HG03060 (cell line): ENCODE data around the gene PRPH.
"Not testable (repeated sequence)": the region's sequence is repeated elsewhere in the genome, so short reads cannot be mapped to it uniquely, and the experiment has no call there.

Source experiments
- ATAC-seq: cut with Tn5 transposase; IDR thresholded peaks from one replicate; pipeline ENCODE4 v1.9.1; 2021; ENCODE audit warnings: low read depth, moderate number of reproducible peaks; ENCODE audit not compliant: unreplicated experiment

PRPH gene

DNA sequence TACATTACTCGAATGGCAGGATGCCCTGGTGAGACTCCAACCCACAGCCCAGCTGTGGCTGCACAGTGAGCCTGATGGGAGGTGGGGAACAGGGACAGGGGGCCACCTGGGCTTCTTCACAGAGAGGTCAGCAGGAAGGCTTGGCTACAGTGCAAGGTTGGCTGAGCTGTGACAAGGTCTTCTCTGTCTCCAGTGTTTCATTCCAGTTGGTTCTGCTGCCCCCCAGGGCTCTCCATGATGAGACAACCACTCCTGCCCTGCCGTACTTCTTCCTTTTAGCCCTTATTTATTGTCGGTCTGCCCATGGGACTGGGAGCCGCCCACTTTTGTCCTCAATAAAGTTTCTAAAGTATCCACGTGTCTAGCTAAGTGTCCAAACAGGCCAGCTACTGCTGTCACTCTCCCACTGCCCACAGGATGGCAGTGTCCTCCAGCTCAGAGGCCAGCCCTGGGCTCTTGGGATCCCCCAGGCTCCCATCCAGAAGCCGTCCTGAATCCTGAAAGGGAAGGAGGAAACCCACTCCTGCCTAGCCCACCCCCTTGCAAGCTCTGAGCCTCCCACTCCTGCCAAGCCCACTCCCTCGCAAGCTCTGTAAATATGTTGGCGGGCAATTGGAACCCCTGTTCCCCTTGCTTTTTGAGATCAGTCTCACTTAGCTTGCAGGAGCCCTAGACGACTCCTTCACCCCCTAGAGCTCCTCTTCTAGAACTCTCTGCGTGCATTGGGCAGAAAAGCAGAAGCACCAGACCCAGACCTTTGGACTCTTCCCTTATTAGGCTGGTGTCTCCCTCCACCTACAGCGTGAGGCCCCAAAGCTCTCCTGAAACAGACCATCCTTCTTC is 36.7 kb downstream of the PRPH start:
- ATAC-seq, result no peak

GRCh38 chr12:49332441-49332861 is 37.5 kb downstream of the PRPH start:
- no peak for ATAC-seq

- ATAC-seq, result no peak
These were observed 38.0 kb downstream of the PRPH start for GRCh38 chr12:49332891-49333371.

DNA sequence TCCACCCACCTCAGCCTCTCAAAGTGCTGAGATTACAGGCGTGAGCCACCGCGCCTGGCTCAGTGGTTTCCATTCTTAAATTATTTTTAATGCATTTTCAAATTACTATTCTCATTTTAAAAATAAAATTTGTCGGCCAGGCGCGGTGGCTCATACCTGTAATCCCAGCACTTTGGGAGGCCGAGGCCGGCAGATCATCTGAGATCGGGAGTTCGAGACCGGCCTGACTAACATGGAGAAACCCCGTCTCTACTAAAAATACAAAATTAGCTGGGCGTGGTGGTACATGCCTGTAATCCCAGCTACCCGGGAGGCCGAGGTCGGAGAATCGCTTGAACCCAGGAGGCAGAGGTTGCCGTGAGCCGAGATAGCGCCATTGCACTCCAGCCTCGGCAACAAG is 38.8 kb downstream of the PRPH start:
- not testable (repeated sequence) for ATAC-seq

- no peak for ATAC-seq
These were observed 39.3 kb downstream of the PRPH start for GRCh38 chr12:49334226-49334625.

DNA sequence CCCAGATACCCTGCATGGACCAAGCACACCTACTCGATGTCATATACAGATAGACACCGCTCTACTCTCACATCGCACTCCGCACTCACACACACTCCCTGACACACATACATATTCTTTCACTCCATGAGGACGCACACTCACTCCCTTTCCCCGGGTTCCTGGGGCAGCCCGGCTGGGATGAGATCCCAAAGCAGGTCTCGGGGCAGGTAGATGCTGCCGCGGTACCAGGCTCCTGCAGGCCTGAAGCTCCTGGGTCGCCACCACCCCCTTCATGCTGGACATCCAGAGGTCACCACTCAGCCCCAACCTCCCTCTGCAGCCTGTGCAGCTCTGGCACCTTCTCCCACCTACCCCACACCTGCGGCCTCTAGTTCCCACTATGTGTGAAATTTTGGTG is 39.7 kb downstream of the PRPH start:
- no peak for ATAC-seq

- ATAC-seq, result no peak
These were observed 40.4 kb downstream of the PRPH start for GRCh38 chr12:49335118-49335954.

GRCh38 chr12:49335955-49336644 is 41.2 kb downstream of the PRPH start:
- ATAC-seq, result no peak

GRCh38 chr12:49336645-49337584 is 42.0 kb downstream of the PRPH start, which contains the start of gene C1QL4:
Gene C1QL4, minus strand, starts transcription at chr12:49337188. Its CDS starts 711 bp downstream, at chr12:49336477.
- no peak for ATAC-seq

- ATAC-seq, result no peak
These were observed 44.0 kb downstream of the PRPH start for GRCh38 chr12:49338830-49339463.

DNA sequence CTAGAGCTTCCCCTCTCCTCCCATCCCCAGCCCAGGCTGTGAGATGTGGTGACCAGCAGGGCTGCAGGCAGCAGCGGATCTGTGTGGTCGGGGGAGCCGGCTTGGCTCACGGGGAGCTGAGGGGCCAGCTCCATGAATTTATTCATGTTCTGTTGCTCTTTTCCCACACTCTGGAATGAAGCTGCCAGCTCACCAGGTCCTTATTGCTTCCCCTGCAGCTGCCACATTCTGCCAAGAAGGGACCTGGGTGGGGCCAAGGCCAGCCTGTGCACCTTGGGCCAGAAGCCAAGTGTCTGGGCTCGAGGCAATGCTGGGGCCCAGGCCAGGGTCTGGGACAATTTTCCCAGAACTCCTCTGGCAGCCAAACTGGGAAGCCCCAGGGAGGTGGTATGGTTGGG is 44.5 kb downstream of the PRPH start:
- no peak for ATAC-seq

DNA sequence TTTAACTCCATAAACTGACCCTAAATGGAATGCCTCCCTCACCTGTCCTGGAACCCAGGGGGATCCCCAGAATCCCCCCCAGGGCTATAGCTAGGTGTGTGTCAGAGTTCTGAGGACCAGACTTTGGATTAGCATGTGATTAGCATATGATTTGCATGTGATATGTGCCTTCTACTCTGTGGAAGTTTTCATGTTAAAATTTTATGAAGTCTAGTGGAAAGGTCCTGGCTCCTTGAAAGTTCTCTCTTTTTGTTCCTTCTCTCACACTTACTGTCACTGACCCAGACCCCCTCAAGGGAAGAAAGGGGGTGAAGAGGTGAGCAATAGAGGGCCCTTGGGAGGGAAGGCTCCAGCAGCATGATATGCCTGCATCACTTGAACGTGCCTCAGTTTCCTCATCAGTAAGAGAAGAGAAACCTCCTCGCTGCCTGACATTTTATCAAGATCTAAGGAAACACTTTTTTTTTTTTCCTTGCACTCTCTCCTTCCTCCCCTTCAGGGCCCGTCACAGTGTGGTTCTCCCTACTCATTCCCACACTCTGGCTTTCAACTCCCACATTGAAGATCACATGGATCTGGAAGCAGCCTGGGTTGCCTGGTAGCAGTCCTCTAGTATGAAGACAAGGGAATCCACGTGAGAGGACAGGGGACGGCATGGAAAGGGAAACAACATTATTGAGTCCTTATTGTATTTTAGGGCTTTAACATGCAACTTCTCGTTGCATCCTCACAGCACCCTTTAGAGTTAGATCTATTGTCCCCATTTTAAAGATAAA is 45.3 kb downstream of the PRPH start:
- ATAC-seq, result no peak

- no peak for ATAC-seq
These were observed 46.2 kb downstream of the PRPH start for GRCh38 chr12:49340971-49341776.

GRCh38 chr12:49341777-49342065 is 46.8 kb downstream of the PRPH start:
- ATAC-seq, result no peak

DNA sequence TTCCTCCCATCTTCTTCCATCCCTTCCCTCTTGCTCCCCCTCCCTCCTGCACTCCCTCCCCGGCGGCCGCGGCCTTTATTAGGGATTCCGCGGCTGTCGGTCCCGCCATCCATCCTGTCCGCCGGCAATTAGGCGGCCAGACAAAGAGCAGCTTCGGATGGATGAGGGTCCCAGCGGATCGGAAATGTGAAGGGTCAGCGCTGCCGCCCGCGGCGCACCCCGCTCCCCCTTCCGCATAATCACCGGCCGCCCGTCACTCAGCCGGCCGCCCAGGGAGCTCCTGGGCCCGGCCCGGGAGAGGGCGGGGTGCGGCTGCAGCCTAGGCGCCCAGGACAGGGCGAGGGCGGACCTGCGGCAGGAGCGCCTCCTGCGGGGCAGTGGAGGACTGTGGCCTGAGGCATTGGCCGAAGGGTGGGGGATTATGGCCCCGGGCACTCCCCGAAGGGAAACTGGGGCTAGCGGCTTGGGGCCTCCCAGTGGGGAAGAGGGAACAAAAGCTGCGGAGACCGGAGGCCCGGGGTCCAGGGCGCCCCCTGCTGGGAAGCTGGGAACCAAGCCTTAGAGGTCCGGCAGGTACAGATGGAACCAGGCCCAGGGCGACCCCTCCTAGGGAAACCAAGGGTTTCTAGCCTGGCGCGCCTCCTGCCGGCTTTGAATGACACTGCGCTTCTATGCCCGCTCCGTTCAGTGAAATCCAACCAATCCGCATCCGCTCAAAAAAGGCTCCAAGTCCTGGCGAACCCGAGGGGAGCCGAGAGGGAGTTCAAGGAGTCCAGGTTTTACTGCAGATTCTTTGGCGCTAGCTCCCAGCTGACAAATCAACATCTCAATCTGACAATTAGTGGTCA is 47.3 kb downstream of the PRPH start:
- ATAC-seq, result no peak

GRCh38 chr12:49342914-49343731 is 48.2 kb downstream of the PRPH start:
- no peak for ATAC-seq
